HepG2 (cell line): ENCODE measurements around the gene TRIM69. TPM values are rescaled to one million over a fixed set of nuclear protein-coding genes. Genes with fewer than 3 reads are reported as not detected.
A peak's percentile ranks its signal among the peaks of the same experiment; 100 is the strongest.

Experiments used
- ATAC-seq: fragments of 200-7000 bp; cut with Tn5 transposase; 3 replicates; pipeline ENCODE4 v1.9.1; 2020; ENCODE audit warnings: mild to moderate bottlenecking, moderate library complexity
- BruUV-seq: library from RNA; stranded (reverse); fragments of 400-500 nt; replicated peaks from 2 replicates; lab custom pipeline; 2021; lab: Mats Ljungman, UMichigan
- CTCF ChIA-PET: fragments of 300-600 bp; formaldehyde crosslinking; extraction: SDS; loops from one replicate; lab custom pipeline; 2021; ENCODE audit warnings: low total read pairs, inconsistent platforms, low intra/inter-chr PET ratio; lab: Yijun Ruan, JAX
- POLR2A ChIA-PET: fragments of 350-600 bp; sonication (Branson Sonifier 250); formaldehyde crosslinking; loops from one replicate; lab custom pipeline; 2020; ENCODE audit warnings: antibody characterized with exemption, inconsistent platforms; lab: Yijun Ruan, JAX
- DNase-seq: peaks from one replicate; pipeline ENCODE4 v3.0.0-alpha.2; 2015; ENCODE audit warnings: low spot score
- FAIRE-seq: peaks from 3 replicates; lab custom pipeline; 2011; peaks lifted over from hg19 to GRCh38; lab: Jason Lieb, UNC
- H2AFZ ChIP-seq: one replicate; pipeline ENCODE4 v1.6.1; 2011; ENCODE audit warnings: low read length, inconsistent platforms
- H3K27ac ChIP-seq: fragments of 300-600 bp; 3 replicates; pipeline ENCODE4 v1.8.0; 2011; ENCODE audit warnings: mixed run types, mild to moderate bottlenecking, mixed read lengths, low read length, inconsistent platforms; ENCODE audit not compliant: insufficient read depth; ENCODE audit errors: extremely low read length
- H3K27me3 ChIP-seq, 2 experiments: fragments of 200-600 bp in 1 of 2; 2 replicates in 1 of 2; 3 replicates in 1 of 2; pipeline versions ENCODE4 v1.6.0 to v1.8.0; 2011; ENCODE audit warnings: low read length in 2 of 2, mild to moderate bottlenecking in 2 of 2, moderate library complexity in 2 of 2, inconsistent platforms in 1 of 2; ENCODE audit not compliant: insufficient read depth in 2 of 2, control insufficient read depth in 1 of 2
- H3K36me3 ChIP-seq, 2 experiments: fragments of 200-600 bp in 1 of 2; replicated peaks in 1 of 2; 2 replicates in 1 of 2; 3 replicates in 1 of 2; pipeline versions ENCODE4 v1.5.1 to v1.8.0; 2011; ENCODE audit warnings: low read length in 2 of 2, inconsistent platforms in 1 of 2; ENCODE audit not compliant: insufficient read depth in 2 of 2, control insufficient read depth in 1 of 2
- H3K4me1 ChIP-seq: 2 replicates; pipeline ENCODE4 v1.5.1; 2012; ENCODE audit warnings: low read length, inconsistent platforms; ENCODE audit not compliant: insufficient read depth
- H3K4me2 ChIP-seq: 2 replicates; pipeline ENCODE4 v1.6.0; 2011; ENCODE audit warnings: low read depth, low read length, inconsistent platforms
- H3K4me3 ChIP-seq, 3 experiments: fragments of 200-600 bp in 1 of 3; sonication (generic), shearing (Covaris generic) in 1 of 3; replicated peaks in 1 of 3; 2 replicates each; pipeline ENCODE4 v1.5.1; 2011 to 2016; ENCODE audit warnings: low read length in 3 of 3, inconsistent platforms in 2 of 3, low read depth in 2 of 3, mild to moderate bottlenecking in 2 of 3, control low read depth in 1 of 3, mixed read lengths in 1 of 3; ENCODE audit not compliant: insufficient read depth in 1 of 3
- H3K79me2 ChIP-seq: one replicate; pipeline ENCODE4 v1.6.1; 2011; ENCODE audit warnings: low read length, inconsistent platforms; ENCODE audit not compliant: insufficient read depth
- H3K9ac ChIP-seq: 2 replicates; pipeline ENCODE4 v1.6.0; 2011; ENCODE audit warnings: mild to moderate bottlenecking, low read depth, low read length, inconsistent platforms; ENCODE audit not compliant: insufficient read depth
- H3K9me3 ChIP-seq: 2 replicates; pipeline ENCODE4 v1.5.1; 2012; ENCODE audit warnings: mild to moderate bottlenecking, low read length
- H4K20me1 ChIP-seq: 2 replicates; pipeline ENCODE4 v1.6.0; 2011; ENCODE audit warnings: inconsistent platforms, mild to moderate bottlenecking, low read length, moderate library complexity; ENCODE audit not compliant: insufficient read depth
- ATF7 ChIP-seq, 2 experiments: fragments of 450-650 bp in 1 of 2; sonication (generic) in 1 of 2; formaldehyde crosslinking in 1 of 2; IDR thresholded peaks; 2 replicates each; pipeline versions ENCODE4 v1.4.0 to v1.6.1; 2016 to 2020; ENCODE audit warnings: antibody characterized with exemption in 1 of 2, mild to moderate bottlenecking in 1 of 2, missing genetic modification reagents in 1 of 2
- BCL6 ChIP-seq: IDR thresholded peaks from 2 replicates; pipeline ENCODE4 v1.6.1; 2016; ENCODE audit warnings: missing genetic modification reagents, missing compliant biosample characterization
- ERF ChIP-seq: IDR thresholded peaks from 2 replicates; pipeline ENCODE4 v1.6.1; 2018; ENCODE audit warnings: missing biosample characterization, missing genetic modification reagents
- RERE ChIP-seq: IDR thresholded peaks from 2 replicates; pipeline ENCODE4 v1.6.1; 2016; ENCODE audit warnings: low read depth, missing genetic modification reagents, missing compliant biosample characterization
- ZNF124 ChIP-seq: sonication (generic); formaldehyde crosslinking; IDR thresholded peaks from 2 replicates; pipeline ENCODE4 v1.4.0; 2020; ENCODE audit warnings: missing genetic modification reagents
- ZNF333 ChIP-seq: sonication (generic); formaldehyde crosslinking; IDR thresholded peaks from 2 replicates; pipeline ENCODE4 v1.4.0; 2020; ENCODE audit warnings: mild to moderate bottlenecking, missing genetic modification reagents, borderline replicate concordance
- ZNF432 ChIP-seq: sonication (generic); formaldehyde crosslinking; IDR thresholded peaks from 2 replicates; pipeline ENCODE4 v1.5.0; 2020; ENCODE audit warnings: missing genetic modification reagents, mild to moderate bottlenecking, borderline replicate concordance
- ZNF850 ChIP-seq: sonication (generic); formaldehyde crosslinking; conservative IDR thresholded peaks from 2 replicates; pipeline ENCODE4 v1.9.0; 2021; ENCODE audit warnings: mild to moderate bottlenecking, missing genetic modification reagents
- WGBS: methylation state at CpG from one replicate; pipeline ENCODE4 v1.1.6; 2017; ENCODE audit warnings: low lambda C conversion rate; 5-methylcytosine and 5-hydroxymethylcytosine counted together
- in situ Hi-C: cut with HindIII; loops from 2 replicates; pipeline ENCODE4 v1.10.0; 2017; ENCODE audit warnings: low pct_unique_long_range_greater_than_20kb; ENCODE audit not compliant: extremely low pct_ligation_motif_present
- intact Hi-C: fragments of 100-400 bp; cut with micrococcal nuclease; formaldehyde crosslinking; loops from one replicate; pipeline ENCODE4 v1.10.0; 2022; ENCODE audit not compliant: unreplicated experiment
- polyA plus RNA-seq, 8 experiments: library from polyadenylated mRNA; depleted of rRNA in 3 of 8; stranded (reverse) in 7 of 8; unstranded in 1 of 8; fragments of >200 nt; fragmentation: Illumina TruSeq in 4 of 8; extraction: Trizol in 4 of 8; gene quantifications; 2 replicates each; pipeline versions ENCODE4 v1.2.1 to v1.2.3, GENCODE V29; 2011 to 2016; ENCODE audit warnings: low read depth in 4 of 8, missing spikeins in 1 of 8, mixed read lengths in 1 of 8; ENCODE audit not compliant: insufficient read depth in 1 of 8
- total RNA-seq, 5 experiments: library from RNA; depleted of rRNA; stranded (reverse); fragments of >200 nt; fragmentation: Illumina TruSeq; extraction: Trizol; gene quantifications; 2 replicates each; pipeline ENCODE4 v1.2.3, GENCODE V29; 2016; ENCODE audit warnings: low read depth in 1 of 5
- TF ChIP-seq, protein P1 (sequence below): sonication (generic); formaldehyde crosslinking; IDR thresholded peaks from 2 replicates; pipeline ENCODE4 v1.8.1; 2022; ENCODE audit warnings: low read depth, mild to moderate bottlenecking, missing genetic modification reagents

TRIM69 gene
- total and polyA plus RNA-seq, 2 of the 13 experiments (the other 11 are each of a cell fraction or from before 2014, with no cell fraction given): 2.6 to 3.2 TPM

GRCh38 chr15:44705986-44706385 lies 30.3 kb upstream of the TRIM69 start:
- intact Hi-C loops: no loop called here
- H3K4me2 ChIP-seq: no peak overlapping the region
- TF ChIP-seq ZNF333 (CRISPR knock-in tag) (no peak), BCL6 (CRISPR knock-in tag) (peak; percentile 21; the same call in 1 of the 2 replicates), ZNF432 (CRISPR knock-in tag) (no peak), ATF7 (IDR thresholded peaks at IDR 0.05) (0 out of 2 replicates have a peak, but pooled peaks have one; percentile 12), ATF7 (CRISPR knock-in tag; IDR thresholded peaks at IDR 0.05) (no peak)
- TF ChIP-seq, all 625 proteins: peak for 2

DNA sequence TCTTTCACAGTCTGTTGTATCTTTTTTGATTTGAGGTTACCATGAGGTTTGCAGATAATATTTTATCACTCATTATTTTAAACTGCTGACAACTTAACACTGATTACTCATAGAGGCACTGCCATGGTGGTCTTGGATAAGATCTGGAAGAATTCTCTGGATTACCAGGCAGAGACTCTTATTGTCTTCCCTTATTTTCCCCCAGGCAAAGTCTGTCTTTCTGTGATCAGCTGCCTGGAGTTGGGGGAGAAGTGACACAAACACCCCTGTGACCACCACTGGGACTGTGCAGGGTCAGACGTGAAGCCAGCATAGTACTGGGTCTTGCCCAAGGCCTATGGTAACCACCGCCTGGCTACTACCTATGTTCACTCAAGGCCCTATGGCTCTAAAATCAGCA lies 29.9 kb upstream of the TRIM69 start:
- H3K27ac ChIP-seq: no peak overlapping the region
- POLR2A ChIA-PET: interaction anchor here (0.8 kb wide), 1 partner anchor 43 kb away, joined by 3 read pairs; the partner anchor contains the start of gene SPG11
- no peak for FAIRE-seq
- CTCF ChIA-PET: no interaction called here
- H3K27me3 ChIP-seq: no peaks in the 10 kb centered on the region; a peak in 1 of 5 replicates
- ATAC-seq: no peak
- peaks cover 19% of the 10 kb centered on the region for H3K4me1 ChIP-seq
- H3K9ac ChIP-seq: no peak overlapping the region
- no peak overlapping the region for H3K4me2 ChIP-seq
- H2AFZ ChIP-seq: no peak overlapping the region
- no TSS peak for BruUV-seq
- peaks cover 1% of the 10 kb centered on the region for H3K79me2 ChIP-seq
- intact Hi-C loops: no loop called here
- no peak overlapping the region for H3K4me3 ChIP-seq
- no peaks in the 10 kb centered on the region for H3K9me3 ChIP-seq
- H4K20me1 ChIP-seq: no peaks in the 10 kb centered on the region
- in situ Hi-C loops: no loop called here
- no CpG with 5 or more reads among the region's 2 CpGs for WGBS
- no peak for DNase-seq
- no peaks in the 10 kb centered on the region for H3K36me3 ChIP-seq
- no peak for TF ChIP-seq RERE (CRISPR knock-in tag)
- no peak for TF ChIP-seq ERF (CRISPR knock-in tag)
- TF ChIP-seq ZNF850 (CRISPR knock-in tag): no peak
- TF ChIP-seq, protein P1, sequence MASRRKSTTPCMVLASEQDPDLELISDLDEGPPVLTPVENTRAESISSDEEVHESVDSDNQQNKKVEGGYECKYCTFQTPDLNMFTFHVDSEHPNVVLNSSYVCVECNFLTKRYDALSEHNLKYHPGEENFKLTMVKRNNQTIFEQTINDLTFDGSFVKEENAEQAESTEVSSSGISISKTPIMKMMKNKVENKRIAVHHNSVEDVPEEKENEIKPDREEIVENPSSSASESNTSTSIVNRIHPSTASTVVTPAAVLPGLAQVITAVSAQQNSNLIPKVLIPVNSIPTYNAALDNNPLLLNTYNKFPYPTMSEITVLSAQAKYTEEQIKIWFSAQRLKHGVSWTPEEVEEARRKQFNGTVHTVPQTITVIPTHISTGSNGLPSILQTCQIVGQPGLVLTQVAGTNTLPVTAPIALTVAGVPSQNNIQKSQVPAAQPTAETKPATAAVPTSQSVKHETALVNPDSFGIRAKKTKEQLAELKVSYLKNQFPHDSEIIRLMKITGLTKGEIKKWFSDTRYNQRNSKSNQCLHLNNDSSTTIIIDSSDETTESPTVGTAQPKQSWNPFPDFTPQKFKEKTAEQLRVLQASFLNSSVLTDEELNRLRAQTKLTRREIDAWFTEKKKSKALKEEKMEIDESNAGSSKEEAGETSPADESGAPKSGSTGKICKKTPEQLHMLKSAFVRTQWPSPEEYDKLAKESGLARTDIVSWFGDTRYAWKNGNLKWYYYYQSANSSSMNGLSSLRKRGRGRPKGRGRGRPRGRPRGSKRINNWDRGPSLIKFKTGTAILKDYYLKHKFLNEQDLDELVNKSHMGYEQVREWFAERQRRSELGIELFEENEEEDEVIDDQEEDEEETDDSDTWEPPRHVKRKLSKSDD (CRISPR knock-in tag): no peak
- TF ChIP-seq ZNF124: no peak

More at GRCh38 chr15:44705986-44706385, 30.3 kb upstream of the TRIM69 start:
- Histone ChIP-seq H4K20me1 (no peaks in the 10 kb centered on the region), H3K79me2 (no peaks in the 10 kb centered on the region), H3K9me3 (no peaks in the 10 kb centered on the region), H3K36me3 (no peaks in the 10 kb centered on the region), H3K4me1 (peaks cover 19% of the 10 kb centered on the region), H2AFZ (no peak overlapping the region), H3K9ac (no peak overlapping the region), H3K27me3 (no peaks in the 10 kb centered on the region; a peak in 1 of 5 replicates), H3K27ac (no peak overlapping the region), H3K4me3 (no peak overlapping the region)
- in situ Hi-C loops: no loop called here
- WGBS: 0% methylated on average over 1 of the region's 1 CpG
- no TSS peak for BruUV-seq
- FAIRE-seq: no peak
- DNase-seq: no peak
- no peak for ATAC-seq
- POLR2A ChIA-PET: interaction anchor here (0.8 kb wide), 1 partner anchor 43 kb away, joined by 3 read pairs; the partner anchor contains the start of gene SPG11
- CTCF ChIA-PET: no interaction called here
